Measurements from ENCODE around the gene MROH8.

Gene MROH8

GRCh38 chr20:37178839-37179682, at the start of gene MROH8, which contains the start of gene RPN2:
Gene MROH8, minus strand, starts transcription at chr20:37179548.
Gene RPN2, plus strand, starts transcription at chr20:37179330. Its CDS starts 27 bp downstream, at chr20:37179357.
- in situ Hi-C loops (cut with MboI; ENCODE audit: low sequenced_read_pairs) = no loop called here

GRCh38 chr20:37228656-37229055, 49.3 kb upstream of the MROH8 start:
- in situ Hi-C loops (cut with MboI; ENCODE audit: low sequenced_read_pairs) = no loop called here

GRCh38 chr20:37228082-37228481, 48.7 kb upstream of the MROH8 start:
- in situ Hi-C loops (cut with MboI; ENCODE audit: low sequenced_read_pairs) = no loop called here

- in situ Hi-C loops (cut with MboI; ENCODE audit: low sequenced_read_pairs) = no loop called here
Observed at GRCh38 chr20:37226889-37227288, 47.5 kb upstream of the MROH8 start.

- in situ Hi-C loops (cut with MboI; ENCODE audit: low sequenced_read_pairs) = no loop called here
Observed at GRCh38 chr20:37225146-37225545, 45.8 kb upstream of the MROH8 start.

- in situ Hi-C loops (cut with MboI; ENCODE audit: low sequenced_read_pairs) = no loop called here
Observed at GRCh38 chr20:37223053-37223452, 43.7 kb upstream of the MROH8 start.

GRCh38 chr20:37222086-37222485, 42.7 kb upstream of the MROH8 start:
- in situ Hi-C loops (cut with MboI; ENCODE audit: low sequenced_read_pairs) = no loop called here

GRCh38 chr20:37220731-37221130, 41.4 kb upstream of the MROH8 start:
- in situ Hi-C loops (cut with MboI; ENCODE audit: low sequenced_read_pairs) = no loop called here

GRCh38 chr20:37219751-37220668, 40.7 kb upstream of the MROH8 start:
- in situ Hi-C loops (cut with MboI; ENCODE audit: low sequenced_read_pairs) = no loop called here

GRCh38 chr20:37218976-37219375, 39.6 kb upstream of the MROH8 start:
- in situ Hi-C loops (cut with MboI; ENCODE audit: low sequenced_read_pairs) = no loop called here

- in situ Hi-C loops (cut with MboI; ENCODE audit: low sequenced_read_pairs) = no loop called here
Observed at GRCh38 chr20:37218441-37218840, 39.1 kb upstream of the MROH8 start.

- in situ Hi-C loops (cut with MboI; ENCODE audit: low sequenced_read_pairs) = loop anchor here (10.0 kb wide), 1 partner anchor 325 kb away; no protein-coding TSS in a partner anchor
Observed at GRCh38 chr20:37209661-37210314, 30.4 kb upstream of the MROH8 start.

GRCh38 chr20:37209193-37209592, 29.8 kb upstream of the MROH8 start:
- in situ Hi-C loops (cut with MboI; ENCODE audit: low sequenced_read_pairs) = loop anchor here (10.0 kb wide), 1 partner anchor 326 kb away; no protein-coding TSS in a partner anchor

GRCh38 chr20:37207171-37207570, 27.8 kb upstream of the MROH8 start:
- in situ Hi-C loops (cut with MboI; ENCODE audit: low sequenced_read_pairs) = loop anchor here (10.0 kb wide), 1 partner anchor 328 kb away; no protein-coding TSS in a partner anchor

GRCh38 chr20:37205794-37206193, 26.4 kb upstream of the MROH8 start:
- in situ Hi-C loops (cut with MboI; ENCODE audit: low sequenced_read_pairs) = loop anchor here (10.0 kb wide), 1 partner anchor 329 kb away; no protein-coding TSS in a partner anchor

GRCh38 chr20:37205130-37205529, 25.8 kb upstream of the MROH8 start:
- in situ Hi-C loops (cut with MboI; ENCODE audit: low sequenced_read_pairs) = loop anchor here (10.0 kb wide), 1 partner anchor 330 kb away; no protein-coding TSS in a partner anchor

- in situ Hi-C loops (cut with MboI; ENCODE audit: low sequenced_read_pairs) = loop anchor here (10.0 kb wide), 1 partner anchor 331 kb away; no protein-coding TSS in a partner anchor
Observed at GRCh38 chr20:37204056-37204455, 24.7 kb upstream of the MROH8 start.

GRCh38 chr20:37202267-37202943, 23.1 kb upstream of the MROH8 start:
- in situ Hi-C loops (cut with MboI; ENCODE audit: low sequenced_read_pairs) = loop anchor here (10.0 kb wide), 1 partner anchor 332 kb away; no protein-coding TSS in a partner anchor

GRCh38 chr20:37201827-37202162, 22.4 kb upstream of the MROH8 start:
- in situ Hi-C loops (cut with MboI; ENCODE audit: low sequenced_read_pairs) = loop anchor here (10.0 kb wide), 1 partner anchor 333 kb away; no protein-coding TSS in a partner anchor
